GM21423 (cell line): ENCODE measurements around the gene ZWILCH.

Experiments
- ATAC-seq: cut with Tn5 transposase; IDR thresholded peaks from one replicate; pipeline ENCODE4 v1.9.1; 2021; ENCODE audit warnings: mild to moderate bottlenecking, moderate library complexity; ENCODE audit not compliant: unreplicated experiment

The ZWILCH gene

DNA sequence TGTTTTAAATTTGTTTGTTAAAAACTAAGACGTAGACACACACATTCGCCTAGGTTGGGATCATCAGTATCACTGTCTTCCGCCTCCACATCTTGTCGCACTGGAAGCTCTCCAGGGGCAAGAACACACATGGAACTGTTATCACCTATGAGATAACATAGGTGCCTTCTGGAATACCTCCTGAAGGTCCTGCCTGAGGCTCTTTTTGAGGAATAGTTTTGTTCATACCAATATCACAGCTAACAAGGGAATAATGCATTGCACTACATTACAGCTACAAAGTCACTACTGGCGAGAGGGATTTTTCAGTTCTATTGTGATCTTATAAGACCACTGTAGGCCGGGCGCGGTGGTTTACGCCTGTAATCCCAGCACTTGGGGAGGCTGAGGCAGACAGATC is 29.9 kb downstream of the ZWILCH start:
- no peak for ATAC-seq

DNA sequence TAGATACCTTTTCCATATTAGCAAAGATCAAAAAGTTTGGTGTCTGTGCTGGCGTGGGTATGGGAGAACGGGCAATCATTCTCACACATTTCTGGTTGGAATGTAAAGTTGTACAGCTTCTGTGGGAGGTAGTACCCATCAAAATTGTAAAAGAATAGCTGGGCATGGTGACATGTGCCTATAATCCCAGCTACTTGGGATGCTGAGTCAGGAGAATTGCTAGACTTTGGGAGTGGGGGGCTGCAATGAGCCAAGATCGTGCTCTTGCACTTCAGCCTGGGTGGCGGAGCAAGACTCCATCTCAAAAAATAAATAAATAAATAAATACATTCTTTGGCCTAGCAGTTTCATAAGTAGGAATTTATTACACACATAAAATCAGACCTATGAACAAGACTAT is 37.8 kb downstream of the ZWILCH start:
- no peak for ATAC-seq

DNA sequence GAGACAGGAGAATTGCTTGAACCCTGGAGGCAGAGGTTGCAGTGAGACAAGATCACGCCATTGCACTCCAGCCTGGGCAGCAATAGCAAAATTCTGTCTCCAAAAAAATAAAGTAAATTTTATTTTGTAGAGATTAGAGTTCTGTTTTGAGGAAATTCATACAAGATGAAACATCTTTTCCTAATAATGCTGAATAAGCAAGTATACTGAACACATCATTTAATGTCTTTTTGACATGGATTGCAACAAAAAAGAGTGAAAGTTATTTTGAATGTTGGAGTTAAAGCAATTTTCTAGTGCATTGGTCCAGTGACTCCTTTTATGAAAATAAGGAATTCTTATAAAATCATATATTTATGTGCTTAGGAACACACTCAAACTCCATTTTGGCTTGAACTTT is 40.1 kb downstream of the ZWILCH start:
- no peak for ATAC-seq

DNA sequence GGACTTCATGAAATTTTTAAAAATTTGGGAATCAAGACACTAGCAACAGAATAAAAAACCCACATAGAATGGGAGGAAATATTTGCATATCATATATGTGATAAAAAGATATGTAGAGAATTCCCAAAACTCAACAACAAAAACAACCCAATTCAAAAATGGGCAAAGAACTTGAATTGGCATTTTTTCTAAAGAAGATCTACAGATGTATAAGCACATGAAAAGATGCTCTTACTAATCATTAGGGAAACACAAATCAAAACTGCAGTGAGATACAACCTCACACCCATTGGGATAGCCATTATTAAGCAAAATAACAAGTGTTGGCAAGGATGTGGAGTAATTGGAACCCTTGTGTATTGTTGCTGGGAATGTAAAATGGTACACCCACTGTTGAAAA is 50.6 kb downstream of the ZWILCH start:
- ATAC-seq = no peak

DNA sequence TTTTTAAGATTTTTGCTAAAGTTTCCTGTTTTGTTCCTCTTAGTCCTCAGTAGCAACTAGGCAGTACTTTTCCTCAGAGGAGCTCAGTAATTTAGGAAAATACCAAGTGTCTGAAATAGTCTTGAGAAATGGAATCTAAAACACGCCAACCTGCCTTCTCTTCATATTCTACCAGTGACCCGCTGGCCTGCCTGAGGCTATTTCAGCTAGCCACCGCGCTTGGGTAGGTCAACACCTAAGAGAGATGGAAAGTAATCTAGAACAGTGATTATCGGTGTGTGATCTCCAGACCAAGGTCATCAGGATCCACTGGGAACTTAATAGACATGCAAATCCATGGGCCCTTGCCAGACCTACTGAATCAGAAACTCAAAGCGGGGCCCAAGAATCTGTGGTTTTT is 53.1 kb downstream of the ZWILCH start:
- no peak for ATAC-seq

DNA sequence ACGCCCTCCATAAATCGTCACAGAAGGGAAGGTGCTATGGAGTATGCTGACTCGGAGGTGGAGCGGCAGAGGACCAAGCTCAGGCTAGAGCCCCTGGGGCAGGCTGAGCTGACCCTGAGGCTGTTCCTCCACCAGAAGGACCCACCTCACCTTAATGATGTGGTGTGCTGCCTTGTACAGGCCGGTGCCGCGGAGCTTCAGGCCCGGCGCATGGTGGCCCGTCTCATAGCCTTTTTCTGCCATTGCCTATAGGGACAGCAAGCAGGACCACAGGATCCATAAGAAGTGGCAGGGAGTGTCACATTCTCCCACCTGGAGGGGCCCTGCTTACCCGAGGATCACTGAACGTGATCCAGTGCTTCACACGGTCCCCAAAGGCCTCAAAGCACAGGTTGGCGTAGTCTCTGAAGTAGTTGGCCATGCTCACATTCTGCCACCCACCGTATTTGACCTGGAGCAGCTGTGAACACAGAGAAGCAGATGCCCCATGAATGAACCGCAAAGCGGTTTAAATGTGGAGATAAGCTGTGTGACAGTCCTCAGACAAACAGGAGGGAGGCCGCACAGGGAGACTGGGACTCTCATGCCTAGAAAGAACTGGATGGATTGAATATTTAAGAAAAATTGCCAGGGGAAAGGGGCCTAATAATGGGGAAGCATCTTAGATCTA is 55.9 kb downstream of the ZWILCH start:
- no peak for ATAC-seq

DNA sequence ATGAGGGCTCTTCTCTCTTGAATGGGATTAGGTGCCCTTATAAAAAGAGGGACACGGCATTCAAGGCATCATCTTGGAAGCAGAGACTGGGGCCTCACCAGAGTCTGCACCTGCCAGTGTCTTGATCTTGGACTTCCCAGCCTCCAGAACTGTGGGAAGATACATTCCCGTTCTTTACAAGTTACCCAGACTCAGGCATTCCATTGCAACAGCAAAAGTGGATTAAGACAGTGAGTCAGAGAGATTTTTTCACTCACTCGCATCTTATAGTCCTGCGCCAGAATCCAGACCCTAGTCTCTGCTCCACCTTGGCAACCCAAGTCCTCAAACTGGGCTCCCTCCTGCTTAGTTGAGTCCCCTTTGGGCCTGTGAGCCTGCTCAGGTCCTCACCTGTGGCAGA is 58.0 kb downstream of the ZWILCH start:
- ATAC-seq = no peak

DNA sequence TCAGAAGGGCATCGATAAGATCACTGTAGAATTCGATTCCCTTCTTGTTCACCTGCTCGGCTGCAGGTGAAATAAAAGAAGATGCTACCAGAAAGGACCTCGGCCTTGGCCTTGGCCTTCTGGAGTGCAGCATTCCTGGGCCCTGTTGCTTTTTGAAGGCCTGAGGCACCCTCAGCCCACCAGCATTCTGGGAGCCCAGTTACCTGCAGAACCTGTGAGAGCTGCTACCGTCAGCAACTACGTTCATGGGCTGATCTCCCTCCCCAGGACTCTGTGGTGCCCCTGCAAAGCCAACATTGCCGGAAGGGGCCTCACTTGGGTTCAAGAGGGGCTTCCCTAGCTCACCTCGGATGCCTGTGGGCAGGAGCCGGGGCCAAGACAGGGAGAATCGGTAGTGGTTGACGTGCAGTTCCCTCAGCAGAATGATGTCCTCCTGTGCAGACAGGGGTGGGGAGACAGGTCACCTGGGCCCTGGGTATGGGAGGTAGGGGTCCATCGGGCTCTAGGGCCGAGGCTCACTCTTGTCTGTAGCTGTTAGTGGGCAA is 58.5 kb downstream of the ZWILCH start:
- ATAC-seq = no peak

DNA sequence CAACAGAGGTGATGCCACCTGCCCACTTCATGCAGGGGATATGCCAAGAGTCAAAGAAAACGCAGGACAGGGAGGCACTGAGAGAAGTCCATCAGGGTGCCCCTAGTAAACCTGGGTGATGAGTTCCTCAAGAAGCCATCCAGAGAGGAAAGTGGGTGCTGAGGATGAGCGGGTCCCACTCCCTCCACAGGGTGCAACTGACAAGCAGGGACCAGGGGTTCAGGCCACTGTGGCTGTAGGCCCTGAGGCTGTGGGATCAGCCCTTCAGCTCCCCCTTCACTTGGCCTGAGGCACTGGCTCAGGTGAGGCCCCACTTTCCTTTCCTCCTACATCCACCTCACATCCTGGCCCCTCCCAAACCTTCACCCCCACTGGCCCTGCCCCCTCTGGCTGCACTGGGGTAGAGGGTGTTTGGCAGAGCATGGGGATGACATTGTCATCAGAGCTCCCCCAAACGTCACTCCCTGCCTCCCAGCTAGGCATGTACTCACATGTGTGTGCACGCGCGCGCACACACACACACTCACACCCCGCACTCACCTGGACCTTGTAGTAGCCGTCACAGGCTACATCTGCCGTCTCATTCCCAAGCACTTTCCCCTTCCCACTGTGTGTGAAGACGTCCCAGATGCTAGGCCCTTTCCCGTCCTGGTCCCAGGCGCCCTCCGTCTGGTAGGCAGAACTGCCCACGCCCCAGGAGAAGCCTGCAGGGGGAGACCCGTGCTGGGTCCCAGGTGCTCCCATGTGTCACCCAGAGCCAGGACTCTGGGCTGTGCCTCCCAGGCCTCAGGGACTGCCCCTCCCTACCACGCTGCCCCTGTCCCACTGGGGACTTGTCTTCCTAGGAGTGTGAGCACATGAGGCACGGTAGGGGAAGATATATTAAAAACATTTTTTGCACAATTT is 59.3 kb downstream of the ZWILCH start:
- no peak for ATAC-seq

DNA sequence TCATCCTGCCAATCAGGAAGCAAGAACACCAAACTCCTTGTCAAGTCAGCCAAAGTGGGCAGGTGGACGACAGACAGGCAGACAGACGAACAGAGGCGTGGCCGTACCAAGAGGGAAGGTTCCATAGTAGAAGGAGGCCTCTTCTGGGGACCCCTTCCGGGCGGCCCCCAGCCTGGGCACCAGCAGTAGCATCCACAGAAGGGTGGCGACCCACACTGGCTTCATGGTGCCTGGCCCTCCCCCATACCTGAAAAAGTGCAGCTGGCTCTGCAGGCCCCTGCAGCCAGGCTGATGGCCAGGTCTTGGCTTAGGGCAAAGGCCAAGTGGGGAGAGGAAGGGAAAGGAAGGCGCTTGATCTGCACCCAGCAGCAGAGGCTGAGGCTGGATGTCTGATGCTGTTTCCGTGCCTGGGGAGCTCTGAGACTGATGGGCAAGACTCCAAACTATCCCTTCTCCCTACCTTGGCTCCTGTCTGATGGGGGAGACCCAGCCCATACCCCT is 60.1 kb downstream of the ZWILCH start:
- no peak for ATAC-seq

DNA sequence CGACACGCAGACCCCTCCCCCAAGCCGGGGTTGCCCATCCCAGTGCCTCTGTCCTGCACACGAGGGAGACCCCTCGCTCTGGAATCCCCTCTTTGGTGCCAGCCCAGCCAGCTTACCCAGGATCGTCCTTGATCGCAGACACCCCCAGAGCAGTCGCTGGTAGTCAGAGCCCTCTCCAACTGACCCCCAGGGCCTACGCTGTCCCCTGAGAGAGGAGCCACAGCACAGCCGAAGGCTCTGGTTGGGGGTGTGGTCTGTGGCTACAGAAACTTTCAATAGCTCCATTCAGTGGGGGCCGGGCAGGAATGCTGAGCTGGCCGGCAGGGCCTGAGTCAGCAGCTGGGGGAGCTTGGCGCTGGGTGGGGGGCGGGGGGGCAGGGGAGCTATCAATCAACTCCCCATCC is 60.6 kb downstream of the ZWILCH start, which contains the start of gene LCTL:
Gene LCTL, minus strand, starts transcription at position 258 of the 404 bp plus-strand sequence. CDS start 633 bp downstream, outside the sequence.
- no peak for ATAC-seq

DNA sequence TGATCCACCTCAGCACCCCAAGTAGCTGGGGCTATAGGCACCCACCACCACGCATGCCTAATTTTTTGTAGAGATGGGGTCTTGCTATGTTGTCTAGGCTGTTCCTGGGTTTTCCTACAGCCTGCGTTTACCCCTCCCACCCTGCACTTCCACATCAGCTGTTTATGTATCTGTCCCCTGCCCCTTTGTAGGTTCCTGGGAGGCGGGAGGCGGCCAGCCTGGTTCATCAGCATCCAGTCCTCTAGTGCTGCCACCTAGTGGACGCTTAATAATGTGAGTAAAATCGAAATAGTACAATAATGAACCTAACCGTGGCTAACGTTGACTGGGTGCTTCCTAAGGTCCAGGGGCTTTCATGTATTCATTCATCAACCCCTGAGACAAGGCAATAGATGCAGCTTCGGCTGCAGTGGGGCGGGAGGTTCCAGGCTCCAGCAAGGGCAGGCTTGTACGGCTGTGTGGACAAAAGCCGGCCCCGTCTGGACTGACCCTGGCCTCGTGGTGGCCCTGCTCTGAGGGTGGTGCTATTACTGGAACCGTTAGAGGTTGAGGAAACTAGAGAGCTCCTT is 61.9 kb downstream of the ZWILCH start:
- ATAC-seq = no peak

DNA sequence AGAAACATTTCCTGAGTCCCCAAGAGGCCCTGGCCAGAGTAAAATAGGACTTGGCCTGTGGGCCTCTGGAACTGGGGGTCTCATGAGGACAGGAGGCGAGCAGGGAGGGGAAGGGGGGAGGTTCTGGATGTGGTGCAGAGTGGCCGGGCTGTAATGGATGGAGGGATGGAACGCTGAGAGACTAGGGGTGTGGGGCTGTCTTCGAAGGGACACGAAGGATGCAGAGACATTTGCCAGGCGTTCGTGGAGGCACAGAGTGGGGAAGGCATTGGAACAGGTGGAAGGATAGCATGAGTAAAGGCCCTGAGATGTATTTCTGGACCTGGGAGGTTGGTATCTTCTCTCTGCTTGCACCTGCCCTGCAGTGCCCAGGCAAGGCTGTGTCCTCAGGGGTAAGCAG is 62.8 kb downstream of the ZWILCH start:
- no peak for ATAC-seq

DNA sequence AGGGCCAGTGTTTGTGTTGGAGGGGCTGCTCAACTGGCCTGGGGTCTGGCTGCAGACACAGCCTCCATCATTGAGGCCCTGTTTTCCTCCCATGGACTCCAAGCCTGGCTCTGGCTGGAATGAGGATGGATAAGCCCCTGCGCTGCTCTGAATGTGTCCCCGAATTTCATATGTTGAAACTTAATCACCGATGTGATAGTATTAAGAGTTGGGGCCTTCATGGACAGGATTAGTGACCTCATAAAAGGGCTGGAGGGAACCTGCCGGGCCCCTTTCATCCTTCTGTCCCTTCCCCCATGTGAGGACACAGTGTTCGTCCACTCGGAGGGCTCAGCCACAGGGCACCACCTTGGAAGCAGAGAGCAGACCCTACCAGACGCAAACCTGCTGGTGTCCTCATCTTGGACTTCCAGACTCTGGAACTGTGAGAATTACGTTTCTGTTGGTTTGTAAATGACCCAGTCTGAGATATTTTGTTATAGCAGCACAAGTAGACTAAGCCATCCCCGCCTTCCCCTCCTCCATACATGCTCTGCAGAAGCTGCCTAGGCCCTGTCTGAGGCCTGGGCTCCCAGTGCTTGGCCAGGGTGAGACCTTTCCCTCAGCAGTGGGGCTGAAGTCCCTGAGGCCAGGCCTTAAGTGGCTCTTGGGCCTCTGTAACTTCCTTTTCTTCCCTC is 64.5 kb downstream of the ZWILCH start:
- ATAC-seq = no peak

DNA sequence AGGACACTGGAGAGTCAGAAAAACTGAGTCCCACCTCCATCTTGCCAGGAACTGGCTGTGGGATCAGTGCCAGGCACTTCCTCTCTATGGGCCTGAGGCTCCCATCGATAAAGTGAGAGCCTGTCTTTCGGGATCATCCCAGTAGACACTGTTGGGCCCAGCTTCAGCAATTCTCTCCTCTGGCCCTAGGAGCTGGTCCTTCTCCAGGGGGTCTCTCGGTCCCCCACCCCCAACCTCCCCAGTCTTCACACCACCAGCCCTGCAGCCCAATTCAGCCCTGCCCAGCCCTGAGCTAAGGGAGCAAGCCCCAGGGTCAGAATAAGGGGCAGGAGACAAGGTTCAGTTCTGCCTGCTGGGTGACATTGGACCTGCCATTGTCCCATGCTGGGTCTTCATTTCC is 65.2 kb downstream of the ZWILCH start:
- ATAC-seq = no peak

DNA sequence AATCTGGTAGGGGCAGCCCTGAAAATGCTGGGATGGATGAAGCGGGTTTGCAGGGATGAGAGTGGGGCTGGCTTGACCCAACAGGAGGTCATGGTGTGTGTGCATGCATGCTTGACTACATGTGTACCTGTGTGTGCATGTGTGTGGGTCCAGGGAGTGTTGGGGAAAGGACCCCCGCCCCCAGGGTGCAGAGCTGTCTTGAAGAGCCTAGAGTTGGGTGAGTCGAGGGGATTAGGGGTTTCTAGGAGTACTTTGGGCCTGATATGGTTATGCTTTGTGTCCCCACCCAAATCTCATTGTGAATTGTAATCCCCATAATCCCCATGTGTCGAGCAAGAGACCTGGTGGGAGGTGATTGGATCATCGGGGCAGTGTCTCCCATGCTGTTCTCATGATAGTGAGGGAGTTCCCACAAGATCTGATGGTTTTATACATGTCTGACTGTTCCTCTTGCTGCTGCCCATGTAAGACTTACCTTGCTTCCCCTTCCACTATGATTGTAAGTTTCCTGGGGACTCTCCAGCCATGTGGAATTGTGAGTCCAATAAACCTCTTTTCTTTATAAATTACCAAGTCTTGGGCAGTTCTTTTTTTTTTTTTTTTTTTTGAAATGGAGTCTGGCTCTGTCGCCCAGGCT is 65.8 kb downstream of the ZWILCH start:
- no peak for ATAC-seq

DNA sequence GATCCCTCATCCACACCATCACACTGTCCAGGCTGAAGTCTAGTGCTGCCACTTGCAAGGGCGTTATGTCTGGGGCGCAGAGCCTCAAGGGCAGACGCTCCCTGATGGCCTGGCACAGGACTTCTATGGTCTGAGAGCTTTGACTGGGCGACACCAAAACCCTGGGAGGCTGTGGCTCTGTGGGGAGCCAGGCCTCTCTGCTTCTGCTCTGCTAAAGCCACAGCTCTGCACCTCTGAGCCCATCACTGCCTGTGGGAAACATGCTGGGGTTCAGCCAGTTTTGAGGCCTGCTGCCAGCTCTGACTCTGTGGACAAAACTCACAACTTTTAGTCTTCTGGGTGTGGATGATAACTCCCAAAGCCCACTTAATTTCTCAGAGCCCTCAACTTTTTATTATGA is 67.0 kb downstream of the ZWILCH start:
- ATAC-seq = no peak

DNA sequence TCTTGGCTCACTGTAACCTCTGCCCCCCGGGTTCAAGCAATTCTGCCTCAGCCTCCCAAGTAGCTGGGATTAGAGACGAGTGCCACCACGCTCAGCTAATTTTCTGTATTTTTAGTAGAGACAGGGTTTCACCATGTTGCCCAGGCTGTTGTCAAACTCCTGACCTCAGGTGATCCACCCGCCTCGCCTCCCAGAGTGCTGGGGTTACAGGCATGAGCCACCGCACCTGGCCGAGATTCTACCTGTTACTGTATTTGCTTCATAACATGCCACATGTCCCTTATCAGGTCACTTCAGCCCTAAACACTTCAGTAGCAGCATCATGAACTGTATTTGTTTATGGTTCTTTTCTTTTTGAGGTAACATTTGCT is 68.2 kb downstream of the ZWILCH start:
- no peak for ATAC-seq

DNA sequence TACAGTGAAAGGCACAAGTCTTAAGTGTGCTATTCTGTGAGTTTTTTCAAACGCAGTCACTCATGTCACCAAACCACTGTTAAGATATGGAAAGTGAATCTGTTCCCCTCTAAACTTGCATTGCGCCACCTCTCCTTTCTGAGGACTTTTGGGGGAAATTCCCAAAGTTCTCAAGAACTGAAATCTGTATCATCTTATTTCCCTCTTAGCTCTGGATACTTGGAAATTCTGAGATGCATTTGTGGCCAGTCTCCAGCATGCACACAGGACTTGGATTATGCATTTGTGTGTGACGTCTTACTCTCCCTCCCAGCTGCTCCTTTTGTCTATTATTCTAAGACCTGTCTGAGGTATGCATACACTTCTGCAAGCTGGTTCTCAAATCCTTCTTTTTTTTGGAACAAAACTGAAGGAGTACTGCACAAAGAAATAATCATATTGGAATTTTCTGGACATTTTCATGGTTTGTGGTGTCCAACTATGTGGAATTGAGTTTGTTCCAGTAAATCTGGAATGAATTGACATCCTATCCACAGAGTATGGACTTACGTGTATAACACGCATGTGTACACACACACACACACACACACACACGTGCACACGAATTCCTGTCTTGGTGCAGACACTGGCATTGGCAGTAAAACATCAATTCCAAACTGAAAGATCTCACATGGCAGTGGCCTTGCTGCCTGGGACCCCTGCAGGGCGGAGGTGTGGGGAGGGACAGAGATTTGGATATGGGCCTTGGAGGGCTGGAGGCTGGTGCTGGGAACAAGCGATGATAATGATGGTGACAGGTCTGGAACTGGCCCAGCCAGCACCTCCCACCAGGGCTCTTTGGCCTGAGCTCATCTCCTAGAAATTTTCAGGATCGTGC is 68.8 kb downstream of the ZWILCH start:
- ATAC-seq = no peak

DNA sequence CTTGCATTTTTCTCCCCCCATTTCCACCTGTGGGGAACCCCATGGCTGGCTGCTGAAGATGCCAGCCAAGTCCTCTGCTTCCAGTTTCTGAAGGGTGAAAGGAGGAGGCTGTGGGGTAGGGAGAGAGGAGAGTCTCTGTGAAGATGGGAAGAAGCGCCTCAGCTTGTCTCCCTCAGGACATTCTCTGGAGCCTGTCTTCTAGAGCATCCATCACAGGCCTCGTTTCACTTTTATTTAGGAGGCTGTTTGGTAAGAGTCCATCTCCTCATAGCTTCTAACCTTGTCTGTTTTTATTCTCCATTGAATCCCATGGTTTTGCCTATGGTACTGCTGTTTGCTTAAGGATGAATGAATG is 69.4 kb downstream of the ZWILCH start:
- no peak for ATAC-seq
